OCI-LY7 (cell line): Measurements from ENCODE around the gene SMYD3.

Experiments used
- EZH2phosphoT487 ChIP-seq: fragments of 200-600 bp; sonication (generic); IDR thresholded peaks from 2 replicates; pipeline ENCODE4 v1.6.1; 2018; ENCODE audit warnings: low read depth, borderline replicate concordance, mild to moderate bottlenecking, mixed run types, antibody characterized with exemption, low read length, moderate library complexity, mixed read lengths
- TF ChIP-seq, protein P1 (sequence below): fragments of 200-600 bp; sonication (generic); conservative IDR thresholded peaks from 2 replicates; pipeline ENCODE4 v1.5.1; 2014; ENCODE audit warnings: mild to moderate bottlenecking, antibody characterized with exemption, low read length, moderate library complexity, mixed read lengths

DNA sequence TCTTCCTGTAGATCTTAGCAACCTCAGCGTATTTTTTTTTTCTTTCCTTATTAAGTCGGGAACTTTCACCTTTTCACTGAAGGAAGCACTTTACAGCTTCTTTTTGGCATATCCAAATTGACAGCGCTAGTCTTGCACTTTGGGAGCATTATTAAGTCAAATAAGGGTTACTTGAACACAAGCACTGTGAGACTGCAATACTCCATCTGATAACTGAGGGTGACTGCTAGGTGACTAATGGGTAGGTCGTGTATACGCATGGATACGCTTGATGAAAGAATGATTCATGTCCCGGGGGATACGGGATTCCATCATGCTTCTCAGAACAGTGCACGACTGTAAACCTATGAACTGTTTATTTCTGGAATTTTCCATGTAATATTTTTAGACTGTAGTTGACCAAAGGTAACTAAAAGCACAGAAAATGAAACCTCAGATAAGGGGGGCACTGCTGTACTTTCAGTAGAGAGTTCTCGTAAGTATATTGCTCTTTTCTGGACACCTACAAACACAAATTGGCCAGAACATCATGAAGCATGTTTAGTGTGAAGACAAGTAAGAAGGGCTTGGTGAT, 364.7 kb downstream of the SMYD3 start:
- TF ChIP-seq, protein P1, sequence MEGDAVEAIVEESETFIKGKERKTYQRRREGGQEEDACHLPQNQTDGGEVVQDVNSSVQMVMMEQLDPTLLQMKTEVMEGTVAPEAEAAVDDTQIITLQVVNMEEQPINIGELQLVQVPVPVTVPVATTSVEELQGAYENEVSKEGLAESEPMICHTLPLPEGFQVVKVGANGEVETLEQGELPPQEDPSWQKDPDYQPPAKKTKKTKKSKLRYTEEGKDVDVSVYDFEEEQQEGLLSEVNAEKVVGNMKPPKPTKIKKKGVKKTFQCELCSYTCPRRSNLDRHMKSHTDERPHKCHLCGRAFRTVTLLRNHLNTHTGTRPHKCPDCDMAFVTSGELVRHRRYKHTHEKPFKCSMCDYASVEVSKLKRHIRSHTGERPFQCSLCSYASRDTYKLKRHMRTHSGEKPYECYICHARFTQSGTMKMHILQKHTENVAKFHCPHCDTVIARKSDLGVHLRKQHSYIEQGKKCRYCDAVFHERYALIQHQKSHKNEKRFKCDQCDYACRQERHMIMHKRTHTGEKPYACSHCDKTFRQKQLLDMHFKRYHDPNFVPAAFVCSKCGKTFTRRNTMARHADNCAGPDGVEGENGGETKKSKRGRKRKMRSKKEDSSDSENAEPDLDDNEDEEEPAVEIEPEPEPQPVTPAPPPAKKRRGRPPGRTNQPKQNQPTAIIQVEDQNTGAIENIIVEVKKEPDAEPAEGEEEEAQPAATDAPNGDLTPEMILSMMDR: no peak
- no peak for TF ChIP-seq EZH2phosphoT487
